GM23338 (cell line): ENCODE measurements around the gene DHX34. TPM values are rescaled to one million over a fixed set of nuclear protein-coding genes. Genes with fewer than 3 reads are reported as not detected.

Experiments used
- ATAC-seq: fragments of 200-7000 bp; cut with Tn5 transposase; 3 replicates; pipeline ENCODE4 v1.9.1; 2020
- DNase-seq: peaks from one replicate; pipeline ENCODE4 v3.0.0-alpha.2; 2015; ENCODE audit warnings: low spot score
- H2AFZ ChIP-seq: fragments of 200-600 bp; sonication (generic); 2 replicates; pipeline ENCODE4 v1.8.0; 2016; ENCODE audit warnings: antibody characterized with exemption, mild to moderate bottlenecking, moderate library complexity
- H3F3A ChIP-seq: fragments of 200-600 bp; sonication (generic); replicated peaks from 2 replicates; pipeline ENCODE4 v1.8.0; 2017; ENCODE audit warnings: antibody characterized with exemption, mixed run types, low read depth
- H3K27ac ChIP-seq: fragments of 200-600 bp; sonication (generic); 2 replicates; pipeline ENCODE4 v1.6.1; 2016; ENCODE audit warnings: low read depth
- H3K27me3 ChIP-seq: fragments of 200-600 bp; sonication (generic); 2 replicates; pipeline ENCODE4 v1.8.0; 2016; ENCODE audit warnings: mild to moderate bottlenecking, mixed run types, moderate library complexity; ENCODE audit not compliant: insufficient read depth
- H3K36me3 ChIP-seq: fragments of 200-600 bp; sonication (generic); 2 replicates; pipeline ENCODE4 v1.8.0; 2016; ENCODE audit warnings: mild to moderate bottlenecking; ENCODE audit not compliant: insufficient read depth
- H3K4me1 ChIP-seq: fragments of 200-600 bp; sonication (generic); 2 replicates; pipeline ENCODE4 v1.8.0; 2016; ENCODE audit warnings: mild to moderate bottlenecking, moderate library complexity; ENCODE audit not compliant: insufficient read depth
- H3K4me2 ChIP-seq: fragments of 200-600 bp; sonication (generic); 2 replicates; pipeline ENCODE4 v1.7.1; 2017; ENCODE audit warnings: mixed run types
- H3K4me3 ChIP-seq: fragments of 200-600 bp; sonication (generic); 2 replicates; pipeline ENCODE4 v1.6.1; 2016; ENCODE audit warnings: mixed run types
- H3K79me2 ChIP-seq: fragments of 200-600 bp; sonication (generic); replicated peaks from 2 replicates; pipeline ENCODE4 v1.8.0; 2017; ENCODE audit warnings: mild to moderate bottlenecking; ENCODE audit not compliant: insufficient read depth
- H3K9me2 ChIP-seq: fragments of 200-600 bp; sonication (generic); 2 replicates; pipeline ENCODE4 v1.8.0; 2017; ENCODE audit not compliant: insufficient read depth
- H4K20me1 ChIP-seq: fragments of 200-600 bp; sonication (generic); replicated peaks from 2 replicates; pipeline ENCODE4 v1.8.0; 2017; ENCODE audit warnings: mild to moderate bottlenecking; ENCODE audit not compliant: insufficient read depth
- H3K27ac Mint-ChIP-seq: 2 replicates; pipeline ENCODE4 v1.8.0; 2020; ENCODE audit warnings: inconsistent platforms, mild to moderate bottlenecking, moderate library complexity, mixed read lengths
- H3K27me3 Mint-ChIP-seq: 3 replicates; pipeline ENCODE4 v1.8.0; 2022; ENCODE audit warnings: low read depth, mild to moderate bottlenecking, moderate library complexity, mixed read lengths, inconsistent platforms; ENCODE audit not compliant: insufficient read depth, poor library complexity
- H3K36me3 Mint-ChIP-seq: 3 replicates; pipeline ENCODE4 v1.8.0; 2021; ENCODE audit warnings: low read depth, mild to moderate bottlenecking, inconsistent platforms, moderate library complexity, mixed read lengths
- H3K4me1 Mint-ChIP-seq: 3 replicates; pipeline ENCODE4 v1.8.0; 2020; ENCODE audit warnings: mild to moderate bottlenecking, inconsistent platforms, mixed read lengths
- H3K4me3 Mint-ChIP-seq: 3 replicates; pipeline ENCODE4 v1.8.0; 2021; ENCODE audit warnings: moderate library complexity, mild to moderate bottlenecking, inconsistent platforms, mixed read lengths
- H3K9me3 Mint-ChIP-seq: 3 replicates; pipeline ENCODE4 v1.8.0; 2020; ENCODE audit warnings: moderate library complexity, mild to moderate bottlenecking, inconsistent platforms, mixed read lengths
- CREB1 ChIP-seq: fragments of 250-450 bp; sonication (Bioruptor Pico); IDR thresholded peaks from 2 replicates; pipeline ENCODE4 v1.5.0; 2020; ENCODE audit warnings: low read depth, mild to moderate bottlenecking, moderate library complexity
- CTCF ChIP-seq, 2 experiments: fragments of 200-600 bp in 1 of 2; sonication (generic) in 1 of 2; conservative IDR thresholded peaks; 2 replicates each; pipeline versions ENCODE4 v1.5.1 to v1.6.1; 2016 to 2017; ENCODE audit warnings: antibody characterized with exemption in 2 of 2, low read depth in 2 of 2, mild to moderate bottlenecking in 2 of 2, moderate library complexity in 1 of 2
- EZH2 ChIP-seq: fragments of 200-600 bp; sonication (generic); IDR thresholded peaks from one replicate; pipeline ENCODE4 v1.8.0; 2017; ENCODE audit warnings: antibody characterized with exemption, mild to moderate bottlenecking, low read depth; ENCODE audit not compliant: unreplicated experiment
- JUNB ChIP-seq: IDR thresholded peaks from one replicate; pipeline ENCODE4 v1.6.1; 2016; ENCODE audit warnings: antibody characterized with exemption; ENCODE audit not compliant: unreplicated experiment
- NANOG ChIP-seq: IDR thresholded peaks from 2 replicates; pipeline ENCODE4 v1.6.1; 2016; ENCODE audit warnings: antibody characterized with exemption, borderline replicate concordance
- REST ChIP-seq: IDR thresholded peaks from one replicate; pipeline ENCODE4 v1.6.1; 2018; ENCODE audit warnings: antibody characterized with exemption; ENCODE audit not compliant: unreplicated experiment
- polyA plus RNA-seq: library from polyadenylated mRNA; unstranded; fragments of >200 nt; fragmentation: Nextera tagmentation; extraction: Ambion mirVana; gene quantifications from 2 replicates; pipeline ENCODE4 v1.2.1, GENCODE V29; 2016
- total RNA-seq: library from RNA; depleted of rRNA; stranded (reverse); fragments of >200 nt; shearing (Covaris generic); gene quantifications from 2 replicates; pipeline ENCODE4 v1.2.3, GENCODE V29; 2014
- TF ChIP-seq, protein P1 (sequence below): fragments of 250-450 bp; sonication (Bioruptor Pico); IDR thresholded peaks from 2 replicates; pipeline ENCODE4 v1.5.0; 2020; ENCODE audit warnings: mild to moderate bottlenecking, moderate library complexity
- TF ChIP-seq, protein P2 (sequence below): IDR thresholded peaks from 2 replicates; pipeline ENCODE4 v1.6.1; 2016; ENCODE audit warnings: antibody characterized with exemption

The DHX34 gene
- total and polyA plus RNA-seq, 2 experiments from 2014 or later, result 16.3 to 50.1 TPM

DNA sequence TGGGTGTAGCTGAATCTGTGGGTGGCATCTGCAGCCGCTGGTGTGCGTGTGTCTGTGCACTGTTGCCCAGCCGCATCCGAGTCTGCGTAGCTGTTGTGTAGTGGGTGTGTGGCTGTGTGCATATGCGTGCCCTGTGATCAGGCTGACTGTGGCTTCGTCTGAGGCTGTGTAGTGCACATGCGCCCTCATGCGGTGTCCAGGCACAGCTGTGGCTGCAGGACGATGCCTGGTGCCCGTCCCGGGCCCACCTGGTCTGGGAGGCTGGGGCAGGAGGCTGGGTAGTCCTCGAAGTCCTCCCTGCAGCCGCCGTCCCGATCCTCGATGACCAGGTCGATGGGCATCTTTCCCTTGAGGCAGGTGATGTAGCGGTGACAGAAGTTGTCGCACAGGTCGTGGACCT, 65.4 kb downstream of the DHX34 start:
- Histone ChIP-seq H3K4me3 (no peak overlapping the region), H3K27me3 (peaks cover 35% of the 10 kb centered on the region), H3K27ac (no peak overlapping the region), H2AFZ (no peak overlapping the region), H3K36me3 (no peaks in the 10 kb centered on the region), H3K4me2 (no peak overlapping the region), H3K79me2 (0 out of 2 replicates have a peak, but pooled peaks cover 7% of the 10 kb centered on the region), H3K9me2 (no peaks in the 10 kb centered on the region), H4K20me1 (no peaks in the 10 kb centered on the region), H3K4me1 (peaks cover 13% of the 10 kb centered on the region; the same call in 1 of the 2 replicates), H3F3A (peaks cover 10% of the 10 kb centered on the region; the same call in 1 of the 2 replicates)
- Mint-ChIP-seq H3K4me3 (no peak overlapping the region), H3K27me3 (peaks cover 44% of the 10 kb centered on the region), H3K4me1 (peaks cover 27% of the 10 kb centered on the region), H3K36me3 (peaks cover 12% of the 10 kb centered on the region), H3K9me3 (no peaks in the 10 kb centered on the region; the same call in 2 of the 3 replicates), H3K27ac (no peak overlapping the region)
- TF ChIP-seq CTCF (conservative IDR thresholded peaks at IDR 0.05; ENCODE audit: low read depth in 2 of 2) (peak; percentile 45 to 93), EZH2 (no peak)
- ATAC-seq, result peak; percentile 35
- peak; percentile 74 for DNase-seq

DNA sequence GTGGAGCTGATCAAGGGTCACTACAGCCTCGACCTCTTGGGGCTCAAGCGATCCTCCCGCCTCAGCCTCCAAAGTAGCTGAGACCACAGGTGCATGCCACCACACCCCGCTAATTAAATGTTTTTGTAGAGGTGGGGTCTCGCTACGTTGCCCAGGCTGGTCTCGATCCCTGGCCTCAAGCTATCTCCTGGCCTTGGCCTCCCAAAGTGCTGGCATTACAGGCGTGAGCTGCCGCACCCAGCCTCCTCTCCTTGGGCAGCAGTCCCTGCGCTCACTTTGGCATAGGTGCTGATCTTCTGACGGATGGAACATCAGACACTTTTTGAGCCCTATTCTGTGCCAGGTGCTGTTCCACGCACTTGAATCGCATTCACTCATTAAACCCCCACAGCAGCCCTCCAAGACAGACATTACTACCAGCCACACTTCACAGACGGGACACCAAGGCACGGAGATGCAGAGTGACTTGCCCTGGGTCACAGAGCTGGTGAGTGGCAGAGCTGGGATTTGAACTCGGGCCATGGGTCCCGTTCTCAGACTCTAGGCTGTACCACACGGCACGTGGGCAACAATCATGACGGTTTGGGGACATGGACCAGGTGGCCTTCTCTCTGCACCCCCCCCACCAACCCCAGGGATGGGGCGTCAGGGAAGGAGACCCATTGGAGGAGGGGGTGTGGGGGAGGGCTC, 67.0 kb downstream of the DHX34 start:
- Histone ChIP-seq H2AFZ (no peak overlapping the region), H3K4me1 (peaks cover 21% of the 10 kb centered on the region), H3K4me3 (no peak overlapping the region), H4K20me1 (no peaks in the 10 kb centered on the region), H3F3A (peaks cover 14% of the 10 kb centered on the region; the same call in 1 of the 2 replicates), H3K36me3 (no peaks in the 10 kb centered on the region), H3K4me2 (no peak overlapping the region), H3K27ac (no peak overlapping the region), H3K79me2 (0 out of 2 replicates have a peak, but pooled peaks cover 7% of the 10 kb centered on the region), H3K27me3 (peaks cover 52% of the 10 kb centered on the region), H3K9me2 (no peaks in the 10 kb centered on the region)
- Mint-ChIP-seq H3K36me3 (peaks cover 12% of the 10 kb centered on the region), H3K4me1 (peaks cover 39% of the 10 kb centered on the region), H3K9me3 (no peaks in the 10 kb centered on the region; the same call in 2 of the 3 replicates), H3K27me3 (peaks cover 59% of the 10 kb centered on the region), H3K27ac (no peak overlapping the region), H3K4me3 (peak overlapping the region; percentile 39; the same call in 1 of the 3 replicates)
- ATAC-seq (no peak), DNase-seq (no peak)
- TF ChIP-seq JUNB (no peak), CREB1 (CRISPR knock-in tag) (no peak), REST (no peak), NANOG (no peak)
- TF ChIP-seq, protein P1, sequence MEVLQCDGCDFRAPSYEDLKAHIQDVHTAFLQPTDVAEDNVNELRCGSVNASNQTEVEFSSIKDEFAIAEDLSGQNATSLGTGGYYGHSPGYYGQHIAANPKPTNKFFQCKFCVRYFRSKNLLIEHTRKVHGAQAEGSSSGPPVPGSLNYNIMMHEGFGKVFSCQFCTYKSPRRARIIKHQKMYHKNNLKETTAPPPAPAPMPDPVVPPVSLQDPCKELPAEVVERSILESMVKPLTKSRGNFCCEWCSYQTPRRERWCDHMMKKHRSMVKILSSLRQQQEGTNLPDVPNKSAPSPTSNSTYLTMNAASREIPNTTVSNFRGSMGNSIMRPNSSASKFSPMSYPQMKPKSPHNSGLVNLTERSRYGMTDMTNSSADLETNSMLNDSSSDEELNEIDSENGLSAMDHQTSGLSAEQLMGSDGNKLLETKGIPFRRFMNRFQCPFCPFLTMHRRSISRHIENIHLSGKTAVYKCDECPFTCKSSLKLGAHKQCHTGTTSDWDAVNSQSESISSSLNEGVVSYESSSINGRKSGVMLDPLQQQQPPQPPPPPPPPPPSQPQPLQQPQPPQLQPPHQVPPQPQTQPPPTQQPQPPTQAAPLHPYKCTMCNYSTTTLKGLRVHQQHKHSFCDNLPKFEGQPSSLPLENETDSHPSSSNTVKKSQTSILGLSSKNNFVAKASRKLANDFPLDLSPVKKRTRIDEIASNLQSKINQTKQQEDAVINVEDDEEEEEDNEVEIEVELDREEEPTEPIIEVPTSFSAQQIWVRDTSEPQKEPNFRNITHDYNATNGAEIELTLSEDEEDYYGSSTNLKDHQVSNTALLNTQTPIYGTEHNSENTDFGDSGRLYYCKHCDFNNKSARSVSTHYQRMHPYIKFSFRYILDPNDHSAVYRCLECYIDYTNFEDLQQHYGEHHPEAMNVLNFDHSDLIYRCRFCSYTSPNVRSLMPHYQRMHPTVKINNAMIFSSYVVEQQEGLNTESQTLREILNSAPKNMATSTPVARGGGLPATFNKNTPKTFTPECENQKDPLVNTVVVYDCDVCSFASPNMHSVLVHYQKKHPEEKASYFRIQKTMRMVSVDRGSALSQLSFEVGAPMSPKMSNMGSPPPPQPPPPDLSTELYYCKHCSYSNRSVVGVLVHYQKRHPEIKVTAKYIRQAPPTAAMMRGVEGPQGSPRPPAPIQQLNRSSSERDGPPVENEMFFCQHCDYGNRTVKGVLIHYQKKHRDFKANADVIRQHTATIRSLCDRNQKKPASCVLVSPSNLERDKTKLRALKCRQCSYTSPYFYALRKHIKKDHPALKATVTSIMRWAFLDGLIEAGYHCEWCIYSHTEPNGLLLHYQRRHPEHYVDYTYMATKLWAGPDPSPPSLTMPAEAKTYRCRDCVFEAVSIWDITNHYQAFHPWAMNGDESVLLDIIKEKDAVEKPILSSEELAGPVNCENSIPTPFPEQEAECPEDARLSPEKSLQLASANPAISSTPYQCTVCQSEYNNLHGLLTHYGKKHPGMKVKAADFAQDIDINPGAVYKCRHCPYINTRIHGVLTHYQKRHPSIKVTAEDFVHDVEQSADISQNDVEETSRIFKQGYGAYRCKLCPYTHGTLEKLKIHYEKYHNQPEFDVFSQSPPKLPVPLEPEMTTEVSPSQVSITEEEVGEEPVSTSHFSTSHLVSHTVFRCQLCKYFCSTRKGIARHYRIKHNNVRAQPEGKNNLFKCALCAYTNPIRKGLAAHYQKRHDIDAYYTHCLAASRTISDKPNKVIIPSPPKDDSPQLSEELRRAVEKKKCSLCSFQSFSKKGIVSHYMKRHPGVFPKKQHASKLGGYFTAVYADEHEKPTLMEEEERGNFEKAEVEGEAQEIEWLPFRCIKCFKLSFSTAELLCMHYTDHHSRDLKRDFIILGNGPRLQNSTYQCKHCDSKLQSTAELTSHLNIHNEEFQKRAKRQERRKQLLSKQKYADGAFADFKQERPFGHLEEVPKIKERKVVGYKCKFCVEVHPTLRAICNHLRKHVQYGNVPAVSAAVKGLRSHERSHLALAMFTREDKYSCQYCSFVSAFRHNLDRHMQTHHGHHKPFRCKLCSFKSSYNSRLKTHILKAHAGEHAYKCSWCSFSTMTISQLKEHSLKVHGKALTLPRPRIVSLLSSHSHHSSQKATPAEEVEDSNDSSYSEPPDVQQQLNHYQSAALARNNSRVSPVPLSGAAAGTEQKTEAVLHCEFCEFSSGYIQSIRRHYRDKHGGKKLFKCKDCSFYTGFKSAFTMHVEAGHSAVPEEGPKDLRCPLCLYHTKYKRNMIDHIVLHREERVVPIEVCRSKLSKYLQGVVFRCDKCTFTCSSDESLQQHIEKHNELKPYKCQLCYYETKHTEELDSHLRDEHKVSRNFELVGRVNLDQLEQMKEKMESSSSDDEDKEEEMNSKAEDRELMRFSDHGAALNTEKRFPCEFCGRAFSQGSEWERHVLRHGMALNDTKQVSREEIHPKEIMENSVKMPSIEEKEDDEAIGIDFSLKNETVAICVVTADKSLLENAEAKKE (CRISPR knock-in tag), result no peak
- TF ChIP-seq, protein P2, sequence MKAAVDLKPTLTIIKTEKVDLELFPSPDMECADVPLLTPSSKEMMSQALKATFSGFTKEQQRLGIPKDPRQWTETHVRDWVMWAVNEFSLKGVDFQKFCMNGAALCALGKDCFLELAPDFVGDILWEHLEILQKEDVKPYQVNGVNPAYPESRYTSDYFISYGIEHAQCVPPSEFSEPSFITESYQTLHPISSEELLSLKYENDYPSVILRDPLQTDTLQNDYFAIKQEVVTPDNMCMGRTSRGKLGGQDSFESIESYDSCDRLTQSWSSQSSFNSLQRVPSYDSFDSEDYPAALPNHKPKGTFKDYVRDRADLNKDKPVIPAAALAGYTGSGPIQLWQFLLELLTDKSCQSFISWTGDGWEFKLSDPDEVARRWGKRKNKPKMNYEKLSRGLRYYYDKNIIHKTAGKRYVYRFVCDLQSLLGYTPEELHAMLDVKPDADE, result no peak
